Embryonic facial prominence (tissue), 1 donor: ENCODE data around the gene SEC63.

Experiments used
- DNase-seq: peaks from one replicate; pipeline ENCODE4 v3.0.0-alpha.2; 2016; ENCODE audit errors: extremely low spot score

SEC63 gene

GRCh38 chr6:107819964-107820337 is 138.1 kb downstream of the SEC63 start:
- no peak for DNase-seq

GRCh38 chr6:107819217-107819616 is 138.8 kb downstream of the SEC63 start:
- no peak for DNase-seq

- DNase-seq = no peak
These were observed 139.7 kb downstream of the SEC63 start for GRCh38 chr6:107818272-107818671.

- no peak for DNase-seq
These were observed 140.2 kb downstream of the SEC63 start for GRCh38 chr6:107817784-107818183.
